Fibroblast of lung (primary cell): Measurements from ENCODE around the gene EPHA1.

Experiments
- EZH2 ChIP-seq: IDR thresholded peaks from 2 replicates; pipeline ENCODE4 v1.5.1; 2012; ENCODE audit warnings: low read length, control low read depth, mild to moderate bottlenecking; ENCODE audit errors: missing control alignments
- TF ChIP-seq, protein P1 (sequence below), 2 donors: IDR thresholded peaks in 1 of 2; conservative IDR thresholded peaks in 1 of 2; 1 replicate in 1 of 2; 2 replicates in 1 of 2; pipeline ENCODE4 v1.5.1; 2011 to 2012; ENCODE audit warnings: low read length in 2 of 2, control low read depth in 1 of 2, inconsistent platforms in 1 of 2, low read depth in 1 of 2, mild to moderate bottlenecking in 1 of 2

DNA sequence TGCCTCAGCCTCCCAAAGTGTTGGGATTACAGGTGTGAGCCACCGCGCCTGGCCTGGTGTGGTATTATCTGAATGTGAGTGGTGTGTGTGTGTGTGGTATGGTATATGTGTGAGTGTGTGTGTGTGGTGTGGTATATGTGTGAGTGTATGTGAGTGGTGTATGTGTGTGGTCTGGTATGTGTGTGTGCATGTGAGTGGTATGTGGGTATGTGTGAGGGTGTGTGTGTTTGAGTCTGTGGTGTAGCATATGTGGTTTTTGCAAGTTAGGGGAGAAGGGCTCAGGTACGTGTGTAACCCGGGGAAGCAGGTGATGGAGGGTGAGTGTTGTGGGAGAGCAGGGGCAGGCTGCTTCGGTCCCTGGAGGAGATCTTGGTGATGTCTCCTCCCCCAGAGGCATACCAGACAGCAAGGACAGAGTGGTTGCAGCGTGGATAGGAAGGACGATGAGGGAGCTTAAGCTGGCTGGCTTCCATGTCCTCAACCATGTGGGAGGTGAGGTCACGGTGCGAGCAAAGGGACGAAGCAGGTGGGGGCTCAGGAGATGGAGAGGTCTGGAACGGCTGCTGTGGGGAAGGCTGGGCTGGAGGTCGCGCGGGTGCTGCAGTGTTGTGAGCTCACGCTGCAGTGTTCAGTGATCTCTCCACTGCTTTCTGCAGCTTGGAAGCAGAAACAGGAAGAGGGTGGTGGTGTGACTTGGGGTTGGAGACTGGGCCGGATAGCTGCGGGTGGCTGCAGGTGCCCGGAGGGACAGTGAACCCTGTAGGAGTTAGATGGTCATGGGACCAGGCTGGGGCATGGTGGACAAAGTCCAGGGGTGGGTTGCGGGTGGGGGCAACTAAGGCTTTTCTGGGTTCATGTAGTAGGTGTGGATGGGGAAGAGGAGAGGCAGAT lies 22.5 kb downstream of the EPHA1 start:
- TF ChIP-seq, protein P1, sequence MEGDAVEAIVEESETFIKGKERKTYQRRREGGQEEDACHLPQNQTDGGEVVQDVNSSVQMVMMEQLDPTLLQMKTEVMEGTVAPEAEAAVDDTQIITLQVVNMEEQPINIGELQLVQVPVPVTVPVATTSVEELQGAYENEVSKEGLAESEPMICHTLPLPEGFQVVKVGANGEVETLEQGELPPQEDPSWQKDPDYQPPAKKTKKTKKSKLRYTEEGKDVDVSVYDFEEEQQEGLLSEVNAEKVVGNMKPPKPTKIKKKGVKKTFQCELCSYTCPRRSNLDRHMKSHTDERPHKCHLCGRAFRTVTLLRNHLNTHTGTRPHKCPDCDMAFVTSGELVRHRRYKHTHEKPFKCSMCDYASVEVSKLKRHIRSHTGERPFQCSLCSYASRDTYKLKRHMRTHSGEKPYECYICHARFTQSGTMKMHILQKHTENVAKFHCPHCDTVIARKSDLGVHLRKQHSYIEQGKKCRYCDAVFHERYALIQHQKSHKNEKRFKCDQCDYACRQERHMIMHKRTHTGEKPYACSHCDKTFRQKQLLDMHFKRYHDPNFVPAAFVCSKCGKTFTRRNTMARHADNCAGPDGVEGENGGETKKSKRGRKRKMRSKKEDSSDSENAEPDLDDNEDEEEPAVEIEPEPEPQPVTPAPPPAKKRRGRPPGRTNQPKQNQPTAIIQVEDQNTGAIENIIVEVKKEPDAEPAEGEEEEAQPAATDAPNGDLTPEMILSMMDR (conservative IDR thresholded peaks at IDR 0.05 in 1 of 2, IDR thresholded peaks at IDR 0.05 in 1 of 2; ENCODE audit: low read depth in 1 of 2, low read length in 2 of 2) = no peak
- TF ChIP-seq EZH2 = no peak
